ENCODE data around the gene ARHGAP15. TPM values are rescaled to one million over a fixed set of nuclear protein-coding genes. Genes with fewer than 3 reads are reported as not detected.

The ARHGAP15 gene
- total RNA-seq, 1 donor from 2014 or later, result 14.2 TPM

- DNase-seq, result no peak
Observed at GRCh38 chr2:143486976-143487375, 357.8 kb downstream of the ARHGAP15 start.

GRCh38 chr2:143489145-143489544 lies 359.9 kb downstream of the ARHGAP15 start:
- no peak for DNase-seq

- no peak for DNase-seq
Observed at GRCh38 chr2:143491131-143491530, 361.9 kb downstream of the ARHGAP15 start.

GRCh38 chr2:143493339-143493738 lies 364.1 kb downstream of the ARHGAP15 start:
- DNase-seq, result no peak

GRCh38 chr2:143497726-143498125 lies 368.5 kb downstream of the ARHGAP15 start:
- DNase-seq, result no peak

- DNase-seq, result no peak
Observed at GRCh38 chr2:143498496-143498895, 369.3 kb downstream of the ARHGAP15 start.

GRCh38 chr2:143499061-143499460 lies 369.8 kb downstream of the ARHGAP15 start:
- no peak for DNase-seq

GRCh38 chr2:143501106-143501676 lies 372.0 kb downstream of the ARHGAP15 start:
- DNase-seq, result no peak

GRCh38 chr2:143503280-143503679 lies 374.1 kb downstream of the ARHGAP15 start:
- no peak for DNase-seq

- no peak for DNase-seq
Observed at GRCh38 chr2:143504397-143504796, 375.2 kb downstream of the ARHGAP15 start.

GRCh38 chr2:143505542-143505941 lies 376.3 kb downstream of the ARHGAP15 start:
- no peak for DNase-seq

- DNase-seq, result no peak
Observed at GRCh38 chr2:143513081-143513480, 383.9 kb downstream of the ARHGAP15 start.

- DNase-seq, result no peak
Observed at GRCh38 chr2:143514413-143514812, 385.2 kb downstream of the ARHGAP15 start.

GRCh38 chr2:143515318-143515717 lies 386.1 kb downstream of the ARHGAP15 start:
- no peak for DNase-seq

GRCh38 chr2:143519521-143519920 lies 390.3 kb downstream of the ARHGAP15 start:
- DNase-seq, result no peak

- no peak for DNase-seq
Observed at GRCh38 chr2:143521396-143521795, 392.2 kb downstream of the ARHGAP15 start.

GRCh38 chr2:143522699-143523098 lies 393.5 kb downstream of the ARHGAP15 start:
- no peak for DNase-seq

GRCh38 chr2:143524119-143524553 lies 394.9 kb downstream of the ARHGAP15 start:
- DNase-seq, result no peak

- no peak for DNase-seq
Observed at GRCh38 chr2:143524559-143525401, 395.6 kb downstream of the ARHGAP15 start.

- no peak for DNase-seq
Observed at GRCh38 chr2:143525402-143525860, 396.2 kb downstream of the ARHGAP15 start.

- no peak for DNase-seq
Observed at GRCh38 chr2:143526498-143526897, 397.3 kb downstream of the ARHGAP15 start.

GRCh38 chr2:143528021-143528420 lies 398.8 kb downstream of the ARHGAP15 start:
- DNase-seq, result no peak

- no peak for DNase-seq
Observed at GRCh38 chr2:143529118-143529720, 400.0 kb downstream of the ARHGAP15 start.

Measured in occipital lobe (tissue), 2 donors.